Stomach (tissue), 9 donors: ENCODE measurements around the gene TRIP6. TPM values are rescaled to one million over a fixed set of nuclear protein-coding genes. Genes with fewer than 3 reads are reported as not detected.
A peak's percentile ranks its signal among the peaks of the same experiment; 100 is the strongest.

Experiments
- DNase-seq, 2 donors: peaks; one replicate each; pipeline versions ENCODE4 v3.0.0 to v3.0.0-alpha.2; 2013 to 2019
- H3K27ac ChIP-seq, 5 donors: fragments of 200-600 bp in 4 of 5; sonication (generic) in 4 of 5; one replicate each; pipeline ENCODE4 v1.5.1; 2013 to 2019; ENCODE audit warnings: mild to moderate bottlenecking in 1 of 5, moderate library complexity in 1 of 5
- H3K27me3 ChIP-seq, 3 donors: fragments of 200-600 bp; sonication (generic); one replicate each; pipeline ENCODE4 v1.5.1; 2017 to 2019; ENCODE audit warnings: mixed run types in 1 of 3
- H3K36me3 ChIP-seq, 4 donors: fragments of 200-600 bp; sonication (generic); 1 replicate in 3 of 4; 2 replicates in 1 of 4; pipeline ENCODE4 v1.5.1; 2016 to 2019
- H3K4me1 ChIP-seq, 4 donors: fragments of 200-600 bp; sonication (generic); one replicate each; pipeline ENCODE4 v1.5.1; 2016 to 2019
- H3K4me3 ChIP-seq, 4 donors: fragments of 200-600 bp; sonication (generic) in 3 of 4; one replicate each; pipeline ENCODE4 v1.5.1; 2016 to 2019; ENCODE audit warnings: mild to moderate bottlenecking in 1 of 4
- H3K9me3 ChIP-seq, 4 donors: fragments of 200-600 bp; sonication (generic); one replicate each; pipeline ENCODE4 v1.5.1; 2016 to 2019
- CTCF ChIP-seq, 7 experiments: fragments of 450-650 bp in 4 of 7; fragments of 200-600 bp in 3 of 7; sonication (generic) in 3 of 7; IDR thresholded peaks; one replicate each; pipeline ENCODE4 v1.5.1; 2016 to 2019; ENCODE audit warnings: antibody characterized with exemption in 7 of 7, control low read depth in 2 of 7, mild to moderate bottlenecking in 1 of 7
- EP300 ChIP-seq: sonication (generic); formaldehyde crosslinking; IDR thresholded peaks from one replicate; pipeline ENCODE4 v1.6.1; 2017; ENCODE audit warnings: antibody characterized with exemption
- POLR2A ChIP-seq, 4 donors: fragments of 450-650 bp; IDR thresholded peaks; one replicate each; pipeline ENCODE4 v1.6.1; 2016; ENCODE audit warnings: antibody characterized with exemption in 4 of 4, control low read depth in 2 of 4, mild to moderate bottlenecking in 1 of 4, moderate library complexity in 1 of 4
- POLR2AphosphoS5 ChIP-seq, 3 donors: sonication (generic); formaldehyde crosslinking; IDR thresholded peaks; one replicate each; pipeline ENCODE4 v1.6.1; 2016; ENCODE audit warnings: antibody characterized with exemption in 3 of 3
- WGBS, 5 donors: extraction: QIAGEN DNeasy Blood & Tissue Kit in 3 of 5; methylation state at CpG; one replicate each; pipeline versions ENCODE4 v1.1.5 to v1.1.7; 2013 to 2018; 5-methylcytosine and 5-hydroxymethylcytosine counted together
- intact Hi-C: fragments of 100-400 bp; cut with DNase I; formaldehyde crosslinking; loops from one replicate; pipeline ENCODE4 v1.15.1; 2023; ENCODE audit warnings: low total_unique reads
- polyA plus RNA-seq, 3 donors: library from polyadenylated mRNA; stranded (reverse); fragments of 200-250 nt; gene quantifications; one replicate each; pipeline ENCODE4 v1.2.3, GENCODE V29; 2013
- total RNA-seq, 5 donors: library from RNA; depleted of rRNA; stranded (reverse); fragments of >200 nt; gene quantifications; one replicate each; pipeline versions ENCODE4 v1.1.0 to v1.2.3, GENCODE V29; 2014 to 2016
- donor health status: healthy with polysubstance abuse.
- donor health status: Bipolar disorder and iron deficiency.
- donor health status: healthy.

The TRIP6 gene
- total and polyA plus RNA-seq, 8 donors, result 4.7 to 50.0 (median 25.0) TPM

- intact Hi-C loops, result no loop called here
- Histone ChIP-seq H3K36me3 (peaks cover 17 to 35% (median 34%) of the 10 kb centered on the region in 4 donors), H3K27ac (peak overlapping the region in 1 of 5 donors; percentile 24), H3K4me1 (peaks cover 39 to 55% (median 51%) of the 10 kb centered on the region in 4 donors), H3K27me3 (no peaks in the 10 kb centered on the region), H3K4me3 (no peak overlapping the region), H3K9me3 (no peaks in the 10 kb centered on the region)
- 81 to 90% (median 88%) methylated on average over 12 of the region's 12 CpGs for WGBS, 5 donors
- TF ChIP-seq CTCF (IDR thresholded peaks at IDR 0.05), result no peak
- no peak for TF ChIP-seq POLR2A (IDR thresholded peaks at IDR 0.05)
- no peak for TF ChIP-seq EP300
- no peak for DNase-seq
These were observed 2.8 kb upstream of the TRIP6 start for GRCh38 chr7:100864263-100864845.

GRCh38 chr7:100865372-100865911 is 1.7 kb upstream of the TRIP6 start:
- WGBS, 5 donors, result 50 to 68% (median 59%) methylated on average over 10 to 17 of the region's 17 CpGs
- H3K9me3 ChIP-seq, result no peaks in the 10 kb centered on the region

GRCh38 chr7:100865938-100866728 is 1.1 kb upstream of the TRIP6 start:
- intact Hi-C loops, result no loop called here
- Histone ChIP-seq H3K4me3 (peak overlapping the region; percentile 59 to 86 (median 68)), H3K9me3 (no peaks in the 10 kb centered on the region), H3K27me3 (no peaks in the 10 kb centered on the region), H3K27ac (peak overlapping the region; percentile 52 to 97 (median 96)), H3K36me3 (peaks cover 12 to 31% (median 29%) of the 10 kb centered on the region in 4 donors), H3K4me1 (peaks cover 39 to 65% (median 52%) of the 10 kb centered on the region in 4 donors)
- no peak for TF ChIP-seq CTCF (IDR thresholded peaks at IDR 0.05)
- no peak for TF ChIP-seq POLR2AphosphoS5 (IDR thresholded peaks at IDR 0.05)
- no peak for TF ChIP-seq EP300
- no peak for TF ChIP-seq POLR2A (IDR thresholded peaks at IDR 0.05)
- peak; percentile 87 to 91 for DNase-seq
- WGBS, 5 donors, result 12 to 36% (median 27%) methylated on average over 21 to 46 of the region's 46 CpGs

More at GRCh38 chr7:100865372-100865911, 1.7 kb upstream of the TRIP6 start:
- TF ChIP-seq EP300 (no peak), POLR2AphosphoS5 (IDR thresholded peaks at IDR 0.05) (no peak), POLR2A (IDR thresholded peaks at IDR 0.05) (no peak), CTCF (IDR thresholded peaks at IDR 0.05) (no peak)
- Histone ChIP-seq H3K4me1 (peaks cover 39 to 64% (median 52%) of the 10 kb centered on the region in 4 donors), H3K4me3 (peak overlapping the region in 3 of 4 donors; percentile 59 to 86 (median 73)), H3K27ac (peak overlapping the region; percentile 52 to 97 (median 96)), H3K27me3 (no peaks in the 10 kb centered on the region), H3K36me3 (peaks cover 15 to 31% (median 29%) of the 10 kb centered on the region in 4 donors)
- peak in 1 of 2 donors; percentile 63 for DNase-seq
- intact Hi-C loops, result no loop called here

- Histone ChIP-seq H3K27me3 (no peaks in the 10 kb centered on the region), H3K36me3 (peaks cover 12 to 31% (median 29%) of the 10 kb centered on the region in 4 donors), H3K27ac (peak overlapping the region; percentile 52 to 97 (median 96)), H3K4me1 (peaks cover 39 to 65% (median 52%) of the 10 kb centered on the region in 4 donors), H3K4me3 (peak overlapping the region; percentile 59 to 86 (median 68)), H3K9me3 (no peaks in the 10 kb centered on the region)
- DNase-seq, result no peak
- WGBS, 5 donors, result 39 to 51% (median 42%) methylated on average over 3 to 5 of the region's 5 CpGs
- TF ChIP-seq CTCF (IDR thresholded peaks at IDR 0.05) (no peak), POLR2AphosphoS5 (IDR thresholded peaks at IDR 0.05) (no peak), POLR2A (IDR thresholded peaks at IDR 0.05) (no peak), EP300 (no peak)
- intact Hi-C loops, result no loop called here
These were observed 503 bp upstream of the TRIP6 start for GRCh38 chr7:100866729-100867039.
